K562 (cell line): ENCODE results near the gene CLTC. TPM values are rescaled to one million over a fixed set of nuclear protein-coding genes. Genes with fewer than 3 reads are reported as not detected.

Experiments
- ATAC-seq: fragments of 200-7000 bp; cut with Tn5 transposase; 3 replicates; pipeline ENCODE4 v1.9.1; 2020; ENCODE audit warnings: moderate library complexity
- BruUV-seq: library from RNA; stranded (reverse); fragments of 400-500 nt; replicated peaks from 2 replicates; lab custom pipeline; 2021; lab: Mats Ljungman, UMichigan
- CTCF ChIA-PET: fragments of 300-600 bp; formaldehyde crosslinking; extraction: SDS; loops from one replicate; lab custom pipeline; 2021; ENCODE audit warnings: low intra/inter-chr PET ratio; lab: Yijun Ruan, JAX
- POLR2A ChIA-PET: fragments of 300-600, 350-650 bp; sonication (Branson Sonifier 250); formaldehyde crosslinking; extraction: SDS; loops from one replicate; lab custom pipeline; 2021; ENCODE audit warnings: antibody characterized with exemption, inconsistent platforms; lab: Yijun Ruan, JAX
- DNase-seq, 4 experiments: peaks; one replicate each; pipeline versions ENCODE4 v3.0.0 to v3.0.0-alpha.2; 2011 to 2018; ENCODE audit warnings: low spot score in 3 of 4, mixed read lengths in 3 of 4; ENCODE audit errors: extremely low read depth in 1 of 4
- FAIRE-seq: peaks from 2 replicates; lab custom pipeline; 2011; peaks lifted over from hg19 to GRCh38; lab: Jason Lieb, UNC
- H2AFZ ChIP-seq: 2 replicates; pipeline ENCODE4 v1.6.0; 2011; ENCODE audit warnings: low read depth, low read length, control low read depth, inconsistent platforms
- H3K27ac ChIP-seq: fragments of 200-600 bp; 3 replicates; pipeline ENCODE4 v1.8.0; 2011; ENCODE audit warnings: low read depth, mild to moderate bottlenecking, control low read depth, inconsistent platforms, low read length, moderate library complexity, mixed read lengths; ENCODE audit errors: extremely low read depth
- H3K27me3 ChIP-seq, 2 experiments: fragments of 300-600 bp in 1 of 2; 2 replicates in 1 of 2; 3 replicates in 1 of 2; pipeline versions ENCODE4 v1.6.0 to v1.8.0; 2011; ENCODE audit warnings: inconsistent platforms in 2 of 2, low read length in 2 of 2, mild to moderate bottlenecking in 1 of 2, mixed read lengths in 1 of 2, moderate library complexity in 1 of 2; ENCODE audit not compliant: control insufficient read depth in 2 of 2, insufficient read depth in 2 of 2
- H3K36me3 ChIP-seq: fragments of 300-600 bp; 3 replicates; pipeline ENCODE4 v1.8.0; 2011; ENCODE audit warnings: mild to moderate bottlenecking, low read length, inconsistent platforms; ENCODE audit not compliant: control insufficient read depth, insufficient read depth
- H3K4me1 ChIP-seq, 2 experiments: fragments of 200-600 bp in 1 of 2; replicated peaks in 1 of 2; 2 replicates in 1 of 2; 3 replicates in 1 of 2; pipeline versions ENCODE4 v1.5.1 to v1.8.0; 2011; ENCODE audit warnings: inconsistent platforms in 2 of 2, low read length in 2 of 2, mild to moderate bottlenecking in 1 of 2, mixed read lengths in 1 of 2, moderate library complexity in 1 of 2; ENCODE audit not compliant: control insufficient read depth in 2 of 2, insufficient read depth in 2 of 2
- H3K4me2 ChIP-seq: 2 replicates; pipeline ENCODE4 v1.6.1; 2011; ENCODE audit warnings: low read length, control low read depth, inconsistent platforms, mixed read lengths; ENCODE audit not compliant: insufficient read depth
- H3K4me3 ChIP-seq: fragments of 200-600 bp; sonication (generic), shearing (Covaris generic); 2 replicates; pipeline ENCODE4 v1.5.1; 2016; ENCODE audit warnings: control low read depth, inconsistent platforms
- H3K79me2 ChIP-seq: fragments of 200-600 bp; 3 replicates; pipeline ENCODE4 v1.8.0; 2011; ENCODE audit warnings: low read length, inconsistent platforms; ENCODE audit not compliant: control insufficient read depth, insufficient read depth
- H3K9ac ChIP-seq, 2 experiments: 2 replicates each; pipeline versions ENCODE4 v1.6.0 to v1.6.1; 2011; ENCODE audit warnings: low read depth in 2 of 2, low read length in 2 of 2, control low read depth in 1 of 2, inconsistent platforms in 1 of 2, mild to moderate bottlenecking in 1 of 2, mixed read lengths in 1 of 2; ENCODE audit not compliant: insufficient read depth in 1 of 2
- H3K9me1 ChIP-seq: one replicate; pipeline ENCODE4 v1.6.0; 2011; ENCODE audit warnings: inconsistent platforms, mild to moderate bottlenecking, low read length, moderate library complexity; ENCODE audit not compliant: control insufficient read depth, insufficient read depth
- H3K9me3 ChIP-seq: replicated peaks from 2 replicates; pipeline ENCODE4 v1.5.1; 2011; ENCODE audit warnings: low read depth, low read length, inconsistent platforms; ENCODE audit not compliant: control insufficient read depth, insufficient read depth
- H4K20me1 ChIP-seq: replicated peaks from 2 replicates; pipeline ENCODE4 v1.6.1; 2011; ENCODE audit warnings: low read length, inconsistent platforms, mixed read lengths; ENCODE audit not compliant: control insufficient read depth, insufficient read depth
- CBFA2T3 ChIP-seq: fragments of 450-650 bp; IDR thresholded peaks from 2 replicates; pipeline ENCODE4 v1.6.1; 2017
- HDAC3 ChIP-seq: fragments of 450-650 bp; IDR thresholded peaks from 2 replicates; pipeline ENCODE4 v1.6.1; 2018; ENCODE audit warnings: borderline replicate concordance, mild to moderate bottlenecking, moderate library complexity; ENCODE audit not compliant: partially characterized antibody
- ILK ChIP-seq: fragments of 450-650 bp; IDR thresholded peaks from 2 replicates; pipeline ENCODE4 v1.6.1; 2016; ENCODE audit warnings: missing genetic modification characterization, low read depth, mild to moderate bottlenecking, missing compliant biosample characterization, moderate library complexity, borderline replicate concordance
- MIER1 ChIP-seq: fragments of 450-650 bp; IDR thresholded peaks from 2 replicates; pipeline ENCODE4 v1.6.1; 2016; ENCODE audit warnings: antibody characterized with exemption, mild to moderate bottlenecking, low read depth
- PYGO2 ChIP-seq: fragments of 450-650 bp; IDR thresholded peaks from 2 replicates; pipeline ENCODE4 v1.6.1; 2016; ENCODE audit warnings: mild to moderate bottlenecking, missing genetic modification characterization, moderate library complexity, missing compliant biosample characterization
- TAL1 ChIP-seq: fragments of 450-650 bp; IDR thresholded peaks from 2 replicates; pipeline ENCODE4 v1.6.1; 2016; ENCODE audit warnings: mild to moderate bottlenecking
- ZBTB40 ChIP-seq, 2 experiments: fragments of 450-650 bp in 1 of 2; sonication (generic) in 1 of 2; formaldehyde crosslinking in 1 of 2; IDR thresholded peaks; 2 replicates each; pipeline versions ENCODE4 v1.7.1 to v1.9.0; 2016 to 2022; ENCODE audit warnings: inconsistent platforms in 1 of 2, mild to moderate bottlenecking in 1 of 2, missing genetic modification reagents in 1 of 2
- ZNF518B ChIP-seq: fragments of 250-450 bp; sonication (Bioruptor Pico); IDR thresholded peaks from 2 replicates; pipeline ENCODE4 v1.5.0; 2021; ENCODE audit warnings: mild to moderate bottlenecking, moderate library complexity
- WGBS: fragments of 100-300 bp; shearing (Covaris generic); methylation state at CpG from one replicate; pipeline ENCODE4 v1.1.6; 2016; ENCODE audit warnings: low coverage, mixed read lengths; ENCODE audit not compliant: insufficient coverage; ENCODE audit errors: missing lambda C conversion rate; 5-methylcytosine and 5-hydroxymethylcytosine counted together
- in situ Hi-C: fragments of 300-500 bp; cut with MboI; formaldehyde crosslinking; loops from 4 replicates; pipeline ENCODE4 v1.15.0; 2018; ENCODE audit warnings: inconsistent platforms, mixed read lengths
- intact Hi-C: fragments of 100-400 bp; cut with micrococcal nuclease; formaldehyde crosslinking; loops from 2 replicates; pipeline ENCODE4 v1.14.2; 2022
- polyA plus RNA-seq, 8 experiments: library from polyadenylated mRNA; depleted of rRNA in 4 of 8; stranded (reverse) in 5 of 8; unstranded in 3 of 8; fragments of >200 nt; fragmentation: Nextera tagmentation in 2 of 8; fragmentation: Illumina TruSeq in 1 of 8; extraction: Ambion mirVana in 2 of 8; extraction: Trizol in 1 of 8; gene quantifications; 2 replicates each; pipeline versions ENCODE4 v1.2.1 to v1.2.3, GENCODE V29; 2011 to 2014; ENCODE audit warnings: inconsistent platforms in 1 of 8, missing spikeins in 1 of 8
- total RNA-seq, 7 experiments: library from RNA; depleted of rRNA in 6 of 7; stranded (reverse); fragments of >200 nt in 6 of 7; fragmentation: Illumina TruSeq in 2 of 7; extraction: Trizol in 2 of 7; gene quantifications; 2 replicates each; pipeline versions ENCODE4 v1.2.1 to v1.2.3, GENCODE V29; 2011 to 2021; ENCODE audit warnings: low replicate concordance in 1 of 7

The CLTC gene
- total and polyA plus RNA-seq, 9 of the 15 experiments (the other 6 are each of a cell fraction or from before 2014, with no cell fraction given), result 115 to 267 (median 174) TPM

- Histone ChIP-seq H3K27me3 (no peaks in the 10 kb centered on the region), H3K4me1 (peaks cover 7% of the 10 kb centered on the region in 2 experiments), H4K20me1 (peaks cover 42% of the 10 kb centered on the region), H3K27ac (peak overlapping the region; percentile 14; the same call in 1 of the 3 replicates), H3K79me2 (peaks cover 96% of the 10 kb centered on the region), H3K36me3 (peaks cover 37% of the 10 kb centered on the region), H3K9me1 (no peaks in the 10 kb centered on the region), H3K9ac (no peak overlapping the region), H3K9me3 (no peaks in the 10 kb centered on the region), H3K4me2 (no peak overlapping the region; the same call in 1 of the 2 replicates), H2AFZ (no peak overlapping the region), H3K4me3 (no peak overlapping the region)
- in situ Hi-C loops (no loop called here), intact Hi-C loops (no loop called here)
- ChIA-PET POLR2A (interaction anchor here (0.6 to 2.3 kb wide), 5 partner anchors 15 to 331 kb away, joined by 3 to 12 read pairs (median 5); no protein-coding TSS in a partner anchor), CTCF (no interaction called here)
- FAIRE-seq, result no peak
- BruUV-seq, result no TSS peak
- no peak for DNase-seq
- peak; percentile 43 for ATAC-seq
- 89% methylated on average over 1 of the region's 1 CpG for whole genome bisulfite sequencing
- TF ChIP-seq ZNF518B (CRISPR knock-in tag) (no peak), HDAC3 (no peak), CBFA2T3 (peak; percentile 53; the same call in 1 of the 2 replicates), PYGO2 (tag) (no peak), ILK (tag) (no peak), MIER1 (no peak), ZBTB40 (IDR thresholded peaks at IDR 0.05) (no peak), ZBTB40 (CRISPR knock-in tag; IDR thresholded peaks at IDR 0.05) (no peak), TAL1 (peak; percentile 33; the same call in 1 of the 2 replicates)
These were observed 18.1 kb downstream of the CLTC start for GRCh38 chr17:59637611-59638310.
